Right lobe of liver (tissue), 6 donors: ENCODE measurements around the gene SPNS3. TPM values are rescaled to one million over a fixed set of nuclear protein-coding genes. Genes with fewer than 3 reads are reported as not detected.
A peak's percentile ranks its signal among the peaks of the same experiment; 100 is the strongest.

ENCODE experiments used
- ATAC-seq, 4 donors: fragments of 200-7000 bp; cut with Tn5 transposase; one replicate each; pipeline ENCODE4 v1.9.1; 2020; ENCODE audit warnings: mild to moderate bottlenecking in 4 of 4, moderate library complexity in 4 of 4
- DNase-seq, 3 donors: peaks; one replicate each; pipeline ENCODE4 v3.0.0-alpha.2; 2020
- H3K27ac ChIP-seq, 3 donors: fragments of 200-600 bp; one replicate each; pipeline ENCODE4 v1.8.0; 2022
- H3K27me3 ChIP-seq, 2 donors: fragments of 200-600 bp; one replicate each; pipeline ENCODE4 v1.8.0; 2022
- H3K36me3 ChIP-seq, 4 donors: fragments of 200-600 bp; sonication (generic) in 1 of 4; one replicate each; pipeline versions ENCODE4 v1.5.1 to v1.8.0; 2017 to 2022; ENCODE audit warnings: control low read depth in 1 of 4
- H3K4me1 ChIP-seq, 4 donors: fragments of 200-600 bp; sonication (generic) in 1 of 4; one replicate each; pipeline versions ENCODE4 v1.5.1 to v1.8.0; 2017 to 2022; ENCODE audit warnings: control low read depth in 1 of 4
- H3K4me3 ChIP-seq, 3 donors: fragments of 200-600 bp; one replicate each; pipeline ENCODE4 v1.8.0; 2022
- H3K9me3 ChIP-seq, 4 donors: fragments of 200-600 bp; sonication (generic) in 1 of 4; one replicate each; pipeline versions ENCODE4 v1.5.1 to v1.8.0; 2017 to 2022; ENCODE audit warnings: control low read depth in 1 of 4
- CTCF ChIP-seq, 4 donors: fragments of 200-600 bp in 3 of 4; fragments of 450-650 bp in 1 of 4; IDR thresholded peaks; one replicate each; pipeline versions ENCODE4 v1.5.1 to v1.8.0; 2016 to 2022; ENCODE audit warnings: antibody characterized with exemption in 4 of 4, mild to moderate bottlenecking in 2 of 4
- POLR2A ChIP-seq: fragments of 450-650 bp; IDR thresholded peaks from one replicate; pipeline ENCODE4 v1.6.1; 2017; ENCODE audit warnings: antibody characterized with exemption, mild to moderate bottlenecking
- WGBS: methylation state at CpG from one replicate; pipeline ENCODE4 v1.1.6; 2018; ENCODE audit warnings: low coverage, low lambda C conversion rate; ENCODE audit not compliant: insufficient coverage; ENCODE audit errors: missing lambda C conversion rate; 5-methylcytosine and 5-hydroxymethylcytosine counted together
- intact Hi-C, 2 donors: fragments of 100-400 bp; cut with DNase I; formaldehyde crosslinking; loops; one replicate each; pipeline versions ENCODE4 v1.11.2 to v1.14.1; 2022
- long read RNA-seq: library from polyadenylated mRNA; unstranded; transcript quantifications from one replicate; pipeline ENCODE4 v2.0.0, GENCODE V29; 2019
- total RNA-seq, 6 experiments: library from RNA; depleted of rRNA in 2 of 6; stranded (reverse); fragments of >200 nt in 2 of 6; fragmentation: NEBNext Ultra II Directional in 3 of 6; extraction: Animal tissue kit (Norgen Biotek cat#: 25700) in 3 of 6; gene quantifications; one replicate each; pipeline versions ENCODE4 v1.1.0 to v1.2.4, GENCODE V29; 2016 to 2023
- donor health status: DM: no; HTN: yes; CAD: no.
- donor health status: DM: no; HTN: no; CAD: no.
- donor health status: DM: no; HTN: no; CAD: no.
- donor health status: DM: no; HTN: yes; CAD: no.
- donor health status: DM: no; HTN: yes; CAD: no.

Gene SPNS3
- not detected for total RNA-seq
- long read RNA-seq: 0 reads

DNA sequence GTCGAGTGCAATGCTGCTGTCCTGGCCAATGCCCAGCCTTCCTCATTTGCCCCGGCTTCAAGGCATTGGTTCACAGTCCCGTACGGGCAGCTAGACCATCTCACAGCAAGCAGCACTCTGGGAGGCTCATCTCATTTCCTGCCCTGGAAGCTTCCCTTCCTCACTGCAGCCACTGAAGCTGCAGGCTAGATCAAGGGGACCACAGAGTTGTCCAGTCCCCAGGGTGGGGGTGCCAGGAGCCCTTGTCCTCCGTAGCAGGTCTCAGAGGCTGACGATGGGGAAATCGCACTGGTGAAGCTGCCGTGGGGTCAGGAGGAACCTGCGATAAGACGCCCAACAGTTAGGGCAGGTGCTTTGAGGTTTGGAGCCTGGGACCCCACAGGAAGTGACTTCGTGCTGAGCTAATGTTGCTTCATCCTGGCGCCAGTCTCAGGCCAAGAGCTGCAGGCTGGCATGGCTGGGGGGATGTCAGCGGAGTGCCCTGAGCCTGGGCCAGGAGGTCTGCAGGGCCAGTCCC, at the start of gene SPNS3:
Gene SPNS3, plus strand, starts transcription at position 426 of the 517 bp plus-strand sequence. Its CDS starts 28 bp downstream, at position 454.
- Histone ChIP-seq H3K27me3 (no peaks in the 10 kb centered on the region), H3K9me3 (no peaks in the 10 kb centered on the region), H3K36me3 (no peaks in the 10 kb centered on the region), H3K4me1 (no peaks in the 10 kb centered on the region), H3K27ac (no peak within 1 kb of the TSS), H3K4me3 (no peak within 1 kb of the TSS)
- intact Hi-C loops: no loop called here
- TF ChIP-seq CTCF (IDR thresholded peaks at IDR 0.05) (no peak), POLR2A (no peak)
- peak; percentile 27 to 32 (median 28) for ATAC-seq
- DNase-seq: no peak
- WGBS: 60% methylated on average over 1 of the region's 13 CpGs

DNA sequence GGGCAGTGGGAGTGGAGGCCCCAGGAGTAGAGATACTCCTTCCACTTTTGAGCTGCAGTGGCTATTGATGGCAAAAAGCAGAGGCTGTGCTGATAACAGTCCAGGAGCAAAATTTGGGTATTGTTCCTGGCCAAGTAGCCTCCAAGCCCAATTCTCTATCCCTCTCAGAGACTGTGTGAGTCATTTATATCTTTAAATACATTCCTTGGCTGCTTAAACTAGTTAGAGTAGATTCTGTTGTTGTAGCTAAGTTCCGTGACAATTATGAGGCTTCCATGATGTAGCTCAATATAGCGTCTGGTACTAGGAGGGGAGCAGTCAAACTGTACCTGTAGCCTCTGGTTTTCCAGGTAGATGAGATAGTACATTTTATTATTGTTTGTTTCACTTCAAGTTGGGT, 47.3 kb upstream of the SPNS3 start:
- H3K36me3 ChIP-seq: no peaks in the 10 kb centered on the region
- ATAC-seq (no peak), DNase-seq (no peak)
- intact Hi-C loops: no loop called here
- TF ChIP-seq POLR2A: no peak
- TF ChIP-seq CTCF (IDR thresholded peaks at IDR 0.05): no peak
- H3K4me1 ChIP-seq: no peaks in the 10 kb centered on the region
- no peak overlapping the region for H3K4me3 ChIP-seq
- H3K9me3 ChIP-seq: no peaks in the 10 kb centered on the region
- H3K27me3 ChIP-seq: no peaks in the 10 kb centered on the region
- no peak overlapping the region for H3K27ac ChIP-seq
- WGBS: 81% methylated on average over 2 of the region's 2 CpGs

DNA sequence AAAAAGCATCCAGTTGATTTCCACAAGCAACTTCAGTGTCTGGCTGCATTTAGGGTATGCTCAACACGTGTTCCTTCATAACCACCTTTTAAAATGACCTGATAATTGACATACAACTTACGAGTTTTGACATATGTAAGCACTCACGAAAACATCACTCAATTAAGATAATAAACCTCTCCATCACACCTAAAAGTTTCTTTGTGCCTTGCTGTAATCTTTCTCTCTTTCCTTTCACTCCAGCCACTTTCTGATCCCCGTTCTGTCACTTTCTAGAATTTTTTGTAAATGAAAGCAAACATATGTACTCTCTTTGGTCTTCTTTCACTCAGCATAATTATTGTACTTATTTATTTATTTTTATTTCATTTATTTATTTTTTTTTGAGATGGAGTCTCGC, 46.6 kb upstream of the SPNS3 start:
- H3K9me3 ChIP-seq: no peaks in the 10 kb centered on the region
- no peaks in the 10 kb centered on the region for H3K27me3 ChIP-seq
- ATAC-seq: no peak
- H3K4me1 ChIP-seq: no peaks in the 10 kb centered on the region
- intact Hi-C loops: no loop called here
- 89% methylated on average over 5 of the region's 5 CpGs for WGBS
- no peak for DNase-seq
- H3K36me3 ChIP-seq: no peaks in the 10 kb centered on the region
- TF ChIP-seq CTCF (IDR thresholded peaks at IDR 0.05) (no peak), POLR2A (no peak)
- H3K4me3 ChIP-seq: no peak overlapping the region
- H3K27ac ChIP-seq: no peak overlapping the region

DNA sequence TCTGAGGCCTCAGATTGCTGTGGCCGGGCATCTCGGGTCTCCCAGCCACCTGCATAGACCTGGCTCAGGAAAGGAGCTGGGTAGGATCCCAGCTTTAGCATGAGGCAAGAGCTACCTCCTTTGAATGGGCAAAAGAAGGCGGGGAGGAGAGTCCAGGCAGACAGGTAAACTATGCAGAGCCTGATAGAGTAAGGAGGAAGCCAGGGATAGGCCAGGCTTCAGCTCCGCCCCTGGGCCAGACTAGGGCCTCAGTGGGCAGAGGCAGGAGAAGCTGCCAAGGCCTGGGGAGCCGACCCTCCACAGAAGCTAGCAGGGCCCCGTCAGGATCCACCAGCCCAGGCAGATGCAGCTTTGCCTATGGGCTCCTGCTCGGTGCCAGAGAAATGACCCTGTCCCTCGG, 44.7 kb upstream of the SPNS3 start:
- ATAC-seq (peak in 3 of 4 donors; percentile 11 to 30 (median 16)), DNase-seq (no peak)
- Histone ChIP-seq H3K36me3 (no peaks in the 10 kb centered on the region), H3K27me3 (no peaks in the 10 kb centered on the region), H3K27ac (no peak overlapping the region), H3K9me3 (no peaks in the 10 kb centered on the region), H3K4me1 (no peaks in the 10 kb centered on the region), H3K4me3 (no peak overlapping the region)
- intact Hi-C loops: no loop called here
- TF ChIP-seq POLR2A (no peak), CTCF (IDR thresholded peaks at IDR 0.05) (no peak)
- WGBS: 70% methylated on average over 4 of the region's 8 CpGs

GRCh38 chr17:4393806-4394205, 39.9 kb upstream of the SPNS3 start:
- ATAC-seq (no peak), DNase-seq (no peak)
- intact Hi-C loops: no loop called here
- Histone ChIP-seq H3K27me3 (no peaks in the 10 kb centered on the region), H3K9me3 (no peaks in the 10 kb centered on the region), H3K27ac (no peak overlapping the region), H3K4me3 (no peak overlapping the region), H3K4me1 (peaks cover 0 to 4% (median 0%) of the 10 kb centered on the region in 4 donors), H3K36me3 (no peaks in the 10 kb centered on the region)
- 63% methylated on average over 5 of the region's 7 CpGs for WGBS
- no peak for TF ChIP-seq CTCF (IDR thresholded peaks at IDR 0.05)
- TF ChIP-seq POLR2A: no peak
